Measurements from ENCODE around the gene ARL5B.

The ARL5B gene

GRCh38 chr10:18680754-18681153 lies 21.5 kb downstream of the ARL5B start:
- TF ChIP-seq, protein P1, sequence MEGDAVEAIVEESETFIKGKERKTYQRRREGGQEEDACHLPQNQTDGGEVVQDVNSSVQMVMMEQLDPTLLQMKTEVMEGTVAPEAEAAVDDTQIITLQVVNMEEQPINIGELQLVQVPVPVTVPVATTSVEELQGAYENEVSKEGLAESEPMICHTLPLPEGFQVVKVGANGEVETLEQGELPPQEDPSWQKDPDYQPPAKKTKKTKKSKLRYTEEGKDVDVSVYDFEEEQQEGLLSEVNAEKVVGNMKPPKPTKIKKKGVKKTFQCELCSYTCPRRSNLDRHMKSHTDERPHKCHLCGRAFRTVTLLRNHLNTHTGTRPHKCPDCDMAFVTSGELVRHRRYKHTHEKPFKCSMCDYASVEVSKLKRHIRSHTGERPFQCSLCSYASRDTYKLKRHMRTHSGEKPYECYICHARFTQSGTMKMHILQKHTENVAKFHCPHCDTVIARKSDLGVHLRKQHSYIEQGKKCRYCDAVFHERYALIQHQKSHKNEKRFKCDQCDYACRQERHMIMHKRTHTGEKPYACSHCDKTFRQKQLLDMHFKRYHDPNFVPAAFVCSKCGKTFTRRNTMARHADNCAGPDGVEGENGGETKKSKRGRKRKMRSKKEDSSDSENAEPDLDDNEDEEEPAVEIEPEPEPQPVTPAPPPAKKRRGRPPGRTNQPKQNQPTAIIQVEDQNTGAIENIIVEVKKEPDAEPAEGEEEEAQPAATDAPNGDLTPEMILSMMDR (IDR thresholded peaks at IDR 0.05) = no peak
- Histone ChIP-seq H3K36me3 (peaks cover 14% of the 10 kb centered on the region), H3K27ac (no peak overlapping the region), H3K9me3 (no peaks in the 10 kb centered on the region), H3K4me1 (ENCODE audit: control insufficient read depth in 1 of 2, insufficient read depth in 1 of 2, low read depth in 1 of 2, low read length in 1 of 2) (no peaks in the 10 kb centered on the region), H3K27me3 (no peaks in the 10 kb centered on the region), H3K4me3 (ENCODE audit: low read depth in 1 of 2, low read length in 1 of 2) (no peak overlapping the region)

DNA sequence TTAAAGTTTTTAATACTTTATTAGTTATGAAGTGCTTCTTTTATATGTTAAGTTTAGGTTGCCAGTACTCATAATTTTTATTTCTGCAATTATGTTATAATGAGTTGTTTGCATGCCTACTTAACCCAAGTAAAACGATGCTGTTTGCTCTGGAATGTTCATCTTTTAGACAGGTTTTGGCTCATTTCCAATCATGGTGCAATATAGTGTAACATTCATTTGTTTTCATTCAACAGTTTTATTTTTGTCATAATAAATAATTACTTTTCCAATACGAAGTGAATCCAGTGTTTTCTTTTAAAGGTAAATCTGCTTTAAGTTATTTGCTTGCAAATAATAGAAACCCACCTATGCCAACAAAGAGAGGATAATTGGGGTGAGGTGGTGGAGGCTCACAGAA lies 22.1 kb downstream of the ARL5B start:
- H3K9me3 ChIP-seq = no peaks in the 10 kb centered on the region
- no peak overlapping the region for H3K27ac ChIP-seq
- H3K4me3 ChIP-seq (ENCODE audit: low read depth in 1 of 2, low read length in 1 of 2) = no peak overlapping the region
- TF ChIP-seq, protein P1 (IDR thresholded peaks at IDR 0.05) = no peak
- no peaks in the 10 kb centered on the region for H3K4me1 ChIP-seq (ENCODE audit: control insufficient read depth in 1 of 2, insufficient read depth in 1 of 2, low read depth in 1 of 2, low read length in 1 of 2)
- no peaks in the 10 kb centered on the region for H3K27me3 ChIP-seq
- peaks cover 8% of the 10 kb centered on the region for H3K36me3 ChIP-seq

DNA sequence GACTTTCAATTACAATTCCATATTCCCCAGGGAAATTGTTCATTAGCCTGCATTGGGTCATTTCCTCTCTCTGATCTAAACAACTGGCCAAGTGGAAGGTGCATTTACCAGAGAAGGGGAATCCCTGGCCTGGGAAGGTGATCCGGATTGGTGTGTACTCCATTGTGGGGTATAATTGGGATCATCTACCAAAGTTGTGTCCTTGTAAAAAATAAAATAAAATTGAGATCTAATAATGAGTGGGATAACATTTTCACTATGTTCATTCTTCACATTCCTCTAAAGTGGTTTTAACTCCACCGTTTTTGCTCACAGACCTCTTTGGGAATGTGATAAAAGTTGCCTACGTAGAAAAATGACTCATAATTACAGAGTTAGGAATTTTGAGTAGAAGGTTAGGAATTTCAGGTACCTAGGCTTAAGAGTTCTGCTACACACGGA lies 22.8 kb downstream of the ARL5B start:
- H3K9me3 ChIP-seq = no peaks in the 10 kb centered on the region
- no peaks in the 10 kb centered on the region for H3K4me1 ChIP-seq (ENCODE audit: control insufficient read depth in 1 of 2, insufficient read depth in 1 of 2, low read depth in 1 of 2, low read length in 1 of 2)
- H3K27ac ChIP-seq = no peak overlapping the region
- H3K27me3 ChIP-seq = no peaks in the 10 kb centered on the region
- H3K4me3 ChIP-seq (ENCODE audit: low read depth in 1 of 2, low read length in 1 of 2) = no peak overlapping the region
- TF ChIP-seq, protein P1 (IDR thresholded peaks at IDR 0.05) = no peak
- H3K36me3 ChIP-seq = peaks cover 2% of the 10 kb centered on the region

- no peaks in the 10 kb centered on the region for H3K27me3 ChIP-seq
- no peak overlapping the region for H3K4me3 ChIP-seq (ENCODE audit: low read depth in 1 of 2, low read length in 1 of 2)
- no peaks in the 10 kb centered on the region for H3K9me3 ChIP-seq
- H3K4me1 ChIP-seq (ENCODE audit: control insufficient read depth in 1 of 2, insufficient read depth in 1 of 2, low read depth in 1 of 2, low read length in 1 of 2) = no peaks in the 10 kb centered on the region
- H3K36me3 ChIP-seq = no peaks in the 10 kb centered on the region
- TF ChIP-seq, protein P1 (IDR thresholded peaks at IDR 0.05) = no peak
- no peak overlapping the region for H3K27ac ChIP-seq
These were observed 24.2 kb downstream of the ARL5B start for GRCh38 chr10:18683427-18683826.

DNA sequence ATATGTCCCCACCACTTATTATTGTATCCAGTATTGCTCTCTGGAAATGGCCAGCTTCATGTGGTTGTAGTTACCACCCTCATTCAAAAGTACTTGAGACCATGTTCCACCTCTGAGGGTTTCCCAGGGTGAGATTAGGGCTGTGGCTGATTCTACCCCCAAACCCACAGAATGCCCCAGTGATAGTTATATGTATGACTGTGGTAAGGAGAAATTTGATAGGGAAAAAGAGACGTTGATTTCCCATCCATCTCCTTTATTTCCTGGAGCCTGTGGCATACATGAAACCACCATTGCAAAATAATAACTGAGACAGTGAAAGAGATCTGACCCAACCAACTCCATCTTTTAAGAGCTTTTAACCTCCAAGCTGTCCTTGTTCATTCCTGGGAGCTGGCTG lies 25.2 kb downstream of the ARL5B start:
- no peak overlapping the region for H3K27ac ChIP-seq
- H3K27me3 ChIP-seq = no peaks in the 10 kb centered on the region
- H3K36me3 ChIP-seq = no peaks in the 10 kb centered on the region
- H3K4me1 ChIP-seq (ENCODE audit: control insufficient read depth in 1 of 2, insufficient read depth in 1 of 2, low read depth in 1 of 2, low read length in 1 of 2) = no peaks in the 10 kb centered on the region
- H3K9me3 ChIP-seq = no peaks in the 10 kb centered on the region
- H3K4me3 ChIP-seq (ENCODE audit: low read depth in 1 of 2, low read length in 1 of 2) = no peak overlapping the region
- TF ChIP-seq, protein P1 (IDR thresholded peaks at IDR 0.05) = no peak

DNA sequence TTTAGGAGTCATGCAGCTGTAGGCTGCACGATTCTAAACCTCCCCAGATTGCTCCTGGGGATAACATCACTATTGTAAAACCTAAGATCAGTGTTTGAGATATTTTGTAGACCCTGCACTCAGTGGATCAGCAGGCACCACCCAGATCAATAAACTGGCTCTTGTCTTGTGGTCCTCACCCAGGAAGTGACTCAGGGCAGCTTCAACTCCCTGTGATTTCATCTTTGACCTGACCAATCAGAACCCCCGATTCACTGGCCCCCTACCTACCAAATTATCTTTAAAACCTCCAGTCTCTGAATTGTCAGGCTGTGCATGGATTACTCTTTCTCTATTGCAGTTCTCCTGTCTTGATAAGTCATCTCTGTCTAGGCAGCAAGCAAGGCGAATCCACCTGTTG lies 25.7 kb downstream of the ARL5B start:
- H3K27me3 ChIP-seq = no peaks in the 10 kb centered on the region
- no peaks in the 10 kb centered on the region for H3K4me1 ChIP-seq (ENCODE audit: control insufficient read depth in 1 of 2, insufficient read depth in 1 of 2, low read depth in 1 of 2, low read length in 1 of 2)
- H3K4me3 ChIP-seq (ENCODE audit: low read depth in 1 of 2, low read length in 1 of 2) = no peak overlapping the region
- no peaks in the 10 kb centered on the region for H3K36me3 ChIP-seq
- no peak overlapping the region for H3K27ac ChIP-seq
- TF ChIP-seq, protein P1 (IDR thresholded peaks at IDR 0.05) = no peak
- no peaks in the 10 kb centered on the region for H3K9me3 ChIP-seq

Measured in neutrophil (primary cell).